ENCODE data around the gene SH3BP4. TPM values are rescaled to one million over a fixed set of nuclear protein-coding genes. Genes with fewer than 3 reads are reported as not detected.

The SH3BP4 gene
- total RNA-seq, 1 donor from 2014 or later: 29.6 TPM

DNA sequence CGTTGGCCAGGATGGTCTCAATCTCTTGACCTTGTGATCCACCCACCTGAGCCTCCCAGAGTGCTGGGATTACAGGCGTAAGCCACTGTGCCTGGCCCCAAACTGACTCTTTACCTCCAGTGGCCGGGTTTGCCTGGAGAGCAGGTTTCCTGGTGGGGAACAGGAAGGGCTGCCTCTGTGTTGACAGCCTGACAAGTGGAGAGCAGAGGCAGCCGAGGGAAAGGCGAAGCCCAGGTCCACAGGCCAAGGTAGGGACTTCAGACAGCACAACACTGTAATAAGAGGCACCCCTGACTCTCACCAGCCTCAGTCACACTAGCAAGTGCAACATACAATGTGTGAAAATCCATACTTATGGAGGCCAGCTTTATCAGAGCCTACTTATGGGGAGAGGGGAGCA, 16.5 kb upstream of the SH3BP4 start:
- no peak overlapping the region for H3K27ac ChIP-seq

DNA sequence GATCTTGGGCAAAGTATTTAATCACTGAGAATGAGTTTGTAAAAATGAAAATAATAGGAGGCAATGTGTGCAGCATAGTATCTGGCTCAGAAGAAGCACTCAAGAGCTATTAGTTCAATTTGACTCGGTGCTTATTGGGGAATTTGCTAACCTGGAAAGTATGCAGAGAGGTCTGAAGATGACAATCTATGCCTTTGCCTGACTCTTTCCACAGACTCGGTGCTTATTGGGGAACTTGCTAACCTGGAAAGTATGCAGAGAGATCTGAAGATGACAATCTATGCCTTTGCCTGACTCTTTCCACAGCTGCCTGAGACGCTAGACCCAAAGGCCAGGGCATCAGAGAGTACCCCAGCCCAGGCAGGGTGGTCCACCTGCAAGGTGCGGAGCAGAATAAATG, 12.2 kb upstream of the SH3BP4 start:
- Histone ChIP-seq H3K4me1 (no peaks in the 10 kb centered on the region), H3K27ac (no peak overlapping the region), H3K4me3 (no peak overlapping the region), H3K9me3 (no peaks in the 10 kb centered on the region), H3K27me3 (no peaks in the 10 kb centered on the region), H3K36me3 (no peaks in the 10 kb centered on the region)
- DNase-seq (no peak), ATAC-seq (no peak)
- intact Hi-C loops (cut with DNase I): no loop called here
- TF ChIP-seq, protein P1, sequence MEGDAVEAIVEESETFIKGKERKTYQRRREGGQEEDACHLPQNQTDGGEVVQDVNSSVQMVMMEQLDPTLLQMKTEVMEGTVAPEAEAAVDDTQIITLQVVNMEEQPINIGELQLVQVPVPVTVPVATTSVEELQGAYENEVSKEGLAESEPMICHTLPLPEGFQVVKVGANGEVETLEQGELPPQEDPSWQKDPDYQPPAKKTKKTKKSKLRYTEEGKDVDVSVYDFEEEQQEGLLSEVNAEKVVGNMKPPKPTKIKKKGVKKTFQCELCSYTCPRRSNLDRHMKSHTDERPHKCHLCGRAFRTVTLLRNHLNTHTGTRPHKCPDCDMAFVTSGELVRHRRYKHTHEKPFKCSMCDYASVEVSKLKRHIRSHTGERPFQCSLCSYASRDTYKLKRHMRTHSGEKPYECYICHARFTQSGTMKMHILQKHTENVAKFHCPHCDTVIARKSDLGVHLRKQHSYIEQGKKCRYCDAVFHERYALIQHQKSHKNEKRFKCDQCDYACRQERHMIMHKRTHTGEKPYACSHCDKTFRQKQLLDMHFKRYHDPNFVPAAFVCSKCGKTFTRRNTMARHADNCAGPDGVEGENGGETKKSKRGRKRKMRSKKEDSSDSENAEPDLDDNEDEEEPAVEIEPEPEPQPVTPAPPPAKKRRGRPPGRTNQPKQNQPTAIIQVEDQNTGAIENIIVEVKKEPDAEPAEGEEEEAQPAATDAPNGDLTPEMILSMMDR (IDR thresholded peaks at IDR 0.05): no peak

More for the DNA sequence above, 16.5 kb upstream of the SH3BP4 start:
- no peaks in the 10 kb centered on the region for H3K27me3 ChIP-seq
- H3K9me3 ChIP-seq: no peaks in the 10 kb centered on the region
- intact Hi-C loops (cut with DNase I): no loop called here
- H3K4me3 ChIP-seq: no peak overlapping the region
- TF ChIP-seq, protein P1 (IDR thresholded peaks at IDR 0.05): no peak
- no peaks in the 10 kb centered on the region for H3K36me3 ChIP-seq
- DNase-seq (no peak), ATAC-seq (no peak)
- no peaks in the 10 kb centered on the region for H3K4me1 ChIP-seq

- Histone ChIP-seq H3K9me3 (no peaks in the 10 kb centered on the region), H3K4me1 (no peaks in the 10 kb centered on the region), H3K4me3 (no peak overlapping the region), H3K27me3 (no peaks in the 10 kb centered on the region), H3K36me3 (no peaks in the 10 kb centered on the region), H3K27ac (no peak overlapping the region)
- TF ChIP-seq, protein P1 (IDR thresholded peaks at IDR 0.05): no peak
- DNase-seq (no peak), ATAC-seq (peak; percentile 27)
- intact Hi-C loops (cut with DNase I): no loop called here
Measured at GRCh38 chr2:234939996-234940395, 11.8 kb upstream of the SH3BP4 start.

- no peak overlapping the region for H3K4me3 ChIP-seq
Measured at GRCh38 chr2:234940527-234940926, 11.3 kb upstream of the SH3BP4 start.

DNA sequence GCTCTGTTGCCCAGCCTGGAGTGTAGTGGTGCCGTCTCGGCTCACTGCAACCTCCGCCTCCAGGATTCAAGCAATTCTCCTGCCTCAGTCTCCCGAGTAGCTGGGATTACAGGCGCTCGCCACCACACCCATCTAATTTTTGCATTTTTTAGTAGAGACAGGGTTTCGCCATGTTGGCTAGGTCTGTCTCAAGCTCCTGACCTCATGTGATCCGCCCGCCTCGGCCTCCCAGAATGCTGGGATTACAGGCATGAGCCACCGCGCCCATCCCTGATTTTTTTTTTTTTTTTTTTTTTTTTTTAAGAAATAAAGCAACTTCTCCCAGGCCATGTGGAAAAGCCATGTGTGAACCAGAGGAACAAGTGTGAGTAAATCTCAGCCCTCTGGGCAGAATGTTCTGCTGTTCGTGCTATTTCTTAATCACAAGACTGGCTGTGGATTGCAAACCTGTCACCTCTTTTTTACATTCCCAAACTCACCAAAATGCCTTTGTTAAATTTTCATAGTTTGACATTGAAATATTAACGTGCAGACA, 6.4 kb upstream of the SH3BP4 start:
- Histone ChIP-seq H3K27me3 (no peaks in the 10 kb centered on the region), H3K4me1 (no peaks in the 10 kb centered on the region), H3K9me3 (no peaks in the 10 kb centered on the region), H3K27ac (no peak overlapping the region), H3K4me3 (no peak overlapping the region), H3K36me3 (no peaks in the 10 kb centered on the region)
- TF ChIP-seq, protein P1 (IDR thresholded peaks at IDR 0.05): no peak
- intact Hi-C loops (cut with DNase I): no loop called here
- DNase-seq: no peak
- ATAC-seq: peak; percentile 44

More at GRCh38 chr2:234940527-234940926, 11.3 kb upstream of the SH3BP4 start:
- ATAC-seq (peak; percentile 27), DNase-seq (no peak)
- intact Hi-C loops (cut with DNase I): no loop called here
- TF ChIP-seq, protein P1 (IDR thresholded peaks at IDR 0.05): no peak
- Histone ChIP-seq H3K27ac (no peak overlapping the region), H3K36me3 (no peaks in the 10 kb centered on the region), H3K9me3 (no peaks in the 10 kb centered on the region), H3K27me3 (no peaks in the 10 kb centered on the region), H3K4me1 (no peaks in the 10 kb centered on the region)

DNA sequence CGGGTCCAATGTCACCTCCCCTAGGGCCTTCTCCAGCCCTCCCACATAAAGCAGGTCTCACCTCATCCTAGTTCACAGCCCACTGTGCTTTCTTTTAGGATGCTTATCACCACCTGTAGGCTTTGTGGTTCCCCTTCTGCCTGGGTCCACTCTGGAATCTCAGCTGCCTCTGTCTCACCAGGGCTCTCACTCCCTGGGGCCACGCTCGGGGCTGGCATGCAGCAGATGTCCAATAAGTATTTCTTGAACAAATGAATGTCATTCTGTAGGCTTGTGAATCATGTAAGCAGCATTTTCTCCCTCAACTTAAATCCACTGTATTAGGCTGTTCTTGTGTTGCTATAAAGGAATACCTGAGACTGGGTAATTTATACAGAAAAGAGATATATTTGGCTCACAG, 4.3 kb upstream of the SH3BP4 start:
- H3K4me1 ChIP-seq: peaks cover 7% of the 10 kb centered on the region
- no peak overlapping the region for H3K27ac ChIP-seq
- no peaks in the 10 kb centered on the region for H3K27me3 ChIP-seq
- intact Hi-C loops (cut with DNase I): no loop called here
- DNase-seq (no peak), ATAC-seq (no peak)
- H3K36me3 ChIP-seq: no peaks in the 10 kb centered on the region
- no peaks in the 10 kb centered on the region for H3K9me3 ChIP-seq
- TF ChIP-seq, protein P1 (IDR thresholded peaks at IDR 0.05): no peak
- no peak overlapping the region for H3K4me3 ChIP-seq

Measured in upper lobe of right lung (tissue), 1 donor.